Neutrophil (primary cell): ENCODE results near the gene ATP2A3.

Experiments
- H3K27ac ChIP-seq: fragments of 200-600 bp; sonication (generic); 2 replicates; pipeline ENCODE4 v1.5.1; 2016; ENCODE audit warnings: mild to moderate bottlenecking, moderate library complexity
- H3K27me3 ChIP-seq: fragments of 200-600 bp; sonication (generic); 2 replicates; pipeline ENCODE4 v1.6.0; 2016; ENCODE audit warnings: mild to moderate bottlenecking
- H3K36me3 ChIP-seq: fragments of 200-600 bp; sonication (generic); 2 replicates; pipeline ENCODE4 v1.5.1; 2017
- H3K4me1 ChIP-seq, 2 experiments: fragments of 200-600 bp in 1 of 2; sonication (generic) in 1 of 2; 1 replicate in 1 of 2; 2 replicates in 1 of 2; pipeline versions ENCODE4 v1.5.1 to v1.6.1; 2013 to 2016; ENCODE audit warnings: low read depth in 1 of 2, low read length in 1 of 2, mild to moderate bottlenecking in 1 of 2, moderate library complexity in 1 of 2; ENCODE audit not compliant: control insufficient read depth in 1 of 2, insufficient read depth in 1 of 2
- H3K4me3 ChIP-seq, 2 experiments: fragments of 200-600 bp in 1 of 2; sonication (generic) in 1 of 2; 1 replicate in 1 of 2; 2 replicates in 1 of 2; pipeline ENCODE4 v1.5.1; 2013 to 2016; ENCODE audit warnings: low read depth in 1 of 2, low read length in 1 of 2, mild to moderate bottlenecking in 1 of 2, moderate library complexity in 1 of 2
- H3K9me3 ChIP-seq: fragments of 200-600 bp; sonication (generic); 2 replicates; pipeline ENCODE4 v1.5.1; 2016
- CTCF ChIP-seq: fragments of 200-600 bp; sonication (generic); IDR thresholded peaks from 2 replicates; pipeline ENCODE4 v1.5.1; 2016; ENCODE audit warnings: antibody characterized with exemption

Gene ATP2A3

GRCh38 chr17:3926860-3927627 lies 37.2 kb downstream of the ATP2A3 start:
- peak overlapping the region; percentile 46 for H3K27ac ChIP-seq
- H3K9me3 ChIP-seq, result no peaks in the 10 kb centered on the region
- no peak for TF ChIP-seq CTCF
- H3K4me1 ChIP-seq, result no peaks in the 10 kb centered on the region
- H3K36me3 ChIP-seq, result peaks cover 91% of the 10 kb centered on the region
- no peak overlapping the region for H3K4me3 ChIP-seq
- no peaks in the 10 kb centered on the region for H3K27me3 ChIP-seq

- Histone ChIP-seq H3K27me3 (no peaks in the 10 kb centered on the region), H3K4me1 (no peaks in the 10 kb centered on the region), H3K9me3 (no peaks in the 10 kb centered on the region), H3K27ac (peak overlapping the region; percentile 61), H3K4me3 (no peak overlapping the region), H3K36me3 (peaks cover 80% of the 10 kb centered on the region)
- no peak for TF ChIP-seq CTCF
Measured at GRCh38 chr17:3925684-3926485, 38.4 kb downstream of the ATP2A3 start.

- peaks cover 69% of the 10 kb centered on the region for H3K36me3 ChIP-seq
- H3K4me3 ChIP-seq, result no peak overlapping the region
- no peaks in the 10 kb centered on the region for H3K4me1 ChIP-seq
- no peaks in the 10 kb centered on the region for H3K27me3 ChIP-seq
- no peak for TF ChIP-seq CTCF
- H3K9me3 ChIP-seq, result no peaks in the 10 kb centered on the region
- peak overlapping the region; percentile 61 for H3K27ac ChIP-seq
Measured at GRCh38 chr17:3924512-3925350, 39.5 kb downstream of the ATP2A3 start.

- H3K4me3 ChIP-seq, result no peak overlapping the region
- TF ChIP-seq CTCF, result no peak
- H3K9me3 ChIP-seq, result no peaks in the 10 kb centered on the region
- peaks cover 6 to 7% of the 10 kb centered on the region in 2 experiments for H3K4me1 ChIP-seq
- no peaks in the 10 kb centered on the region for H3K27me3 ChIP-seq
- H3K27ac ChIP-seq, result peak overlapping the region; percentile 61
- peaks cover 58% of the 10 kb centered on the region for H3K36me3 ChIP-seq
Measured at GRCh38 chr17:3923466-3924190, 40.6 kb downstream of the ATP2A3 start.

GRCh38 chr17:3922765-3923164 lies 41.5 kb downstream of the ATP2A3 start:
- no peak for TF ChIP-seq CTCF
- Histone ChIP-seq H3K4me3 (no peak overlapping the region), H3K9me3 (no peaks in the 10 kb centered on the region), H3K27ac (peak overlapping the region; percentile 61), H3K27me3 (no peaks in the 10 kb centered on the region), H3K4me1 (peaks cover 10 to 13% of the 10 kb centered on the region in 2 experiments), H3K36me3 (peaks cover 49% of the 10 kb centered on the region)
